ENCODE measurements around the gene PRSS57. TPM values are rescaled to one million over a fixed set of nuclear protein-coding genes. Genes with fewer than 3 reads are reported as not detected.

Gene PRSS57
- total and polyA plus RNA-seq, 2 of the 13 experiments (the other 11 are each of a cell fraction or from before 2014, with no cell fraction given), result 0.12 TPM; not detected in 1

DNA sequence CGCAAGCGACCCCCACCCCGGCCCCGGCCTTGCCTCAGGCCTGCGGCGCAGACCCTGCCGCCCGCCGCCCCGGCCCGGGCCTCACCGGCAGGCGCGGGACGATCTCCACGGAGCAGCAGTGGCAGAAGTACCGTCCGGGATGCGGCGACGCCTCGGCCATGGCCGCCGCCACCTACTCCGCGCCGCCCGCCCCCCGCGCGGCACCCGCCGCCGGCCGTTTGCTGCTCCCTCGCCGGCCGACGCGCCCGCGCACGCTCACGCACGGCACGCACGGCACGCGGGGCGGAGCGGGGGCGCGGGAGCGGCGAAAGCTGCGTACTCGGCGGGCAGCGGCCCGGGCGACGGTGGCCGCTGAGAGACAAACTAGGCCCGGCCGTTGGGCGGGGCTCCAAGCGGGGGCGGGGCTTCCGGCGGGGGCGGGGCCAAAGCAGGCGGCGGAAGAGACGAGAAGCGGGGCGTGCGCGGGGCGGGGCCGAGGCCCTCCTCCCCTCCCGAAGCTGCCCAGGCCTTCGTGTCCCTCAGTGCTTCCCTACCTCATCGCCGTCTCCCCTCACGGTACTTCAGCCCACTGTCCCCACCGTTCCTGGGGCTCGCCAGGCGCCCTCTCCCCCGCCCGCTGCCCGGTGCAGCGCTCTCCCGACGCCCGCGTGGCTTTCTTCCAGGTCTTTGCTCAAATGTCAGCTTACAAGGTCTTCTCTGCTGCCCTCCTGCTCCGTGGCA lies 32.1 kb downstream of the PRSS57 start, which contains the start of gene RNF126 (continued):
- TF ChIP-seq MEIS2 (CRISPR knock-in tag; IDR thresholded peaks at IDR 0.05) (no peak), TMF1 (CRISPR knock-in tag; IDR thresholded peaks at IDR 0.05; ENCODE audit: low read depth) (peak; percentile 55), SCMH1 (CRISPR knock-in tag; IDR thresholded peaks at IDR 0.05; ENCODE audit: borderline replicate concordance) (no peak), CBX5 (CRISPR knock-in tag; IDR thresholded peaks at IDR 0.05; ENCODE audit: borderline replicate concordance) (peak; percentile 42; the same call in 1 of the 2 replicates), SALL1 (CRISPR knock-in tag; IDR thresholded peaks at IDR 0.05) (peak; percentile 55), SPEN (CRISPR knock-in tag; IDR thresholded peaks at IDR 0.05; ENCODE audit: low read depth) (peak; percentile 91), ZBTB1 (CRISPR knock-in tag; IDR thresholded peaks at IDR 0.05; ENCODE audit: borderline replicate concordance) (no peak), ZFP62 (CRISPR knock-in tag; IDR thresholded peaks at IDR 0.05) (no peak), ZNF430 (CRISPR knock-in tag; IDR thresholded peaks at IDR 0.05) (no peak; the same call in 1 of the 2 replicates), ADNP (CRISPR knock-in tag; IDR thresholded peaks at IDR 0.05) (no peak), ELF1 (CRISPR knock-in tag; IDR thresholded peaks at IDR 0.05) (no peak), NONO (IDR thresholded peaks at IDR 0.05) (no peak), NONO (CRISPR knock-in tag; conservative IDR thresholded peaks at IDR 0.05) (peak; percentile 69), ZNF562 (CRISPR knock-in tag; IDR thresholded peaks at IDR 0.05; ENCODE audit: borderline replicate concordance) (0 out of 2 replicates have a peak, but pooled peaks have one; percentile 34), TCF12 (IDR thresholded peaks at IDR 0.05) (no peak), TCF12 (CRISPR knock-in tag; IDR thresholded peaks at IDR 0.05) (no peak), TEAD2 (CRISPR knock-in tag; IDR thresholded peaks at IDR 0.05) (no peak), MAF1 (CRISPR knock-in tag; IDR thresholded peaks at IDR 0.05; ENCODE audit: borderline replicate concordance) (no peak), ARID2 (CRISPR knock-in tag; IDR thresholded peaks at IDR 0.05; ENCODE audit: borderline replicate concordance) (no peak; the same call in 1 of the 2 replicates), ZNF652 (CRISPR knock-in tag; IDR thresholded peaks at IDR 0.05; ENCODE audit: borderline replicate concordance, low read depth) (no peak), EHMT2 (IDR thresholded peaks at IDR 0.05; ENCODE audit: borderline replicate concordance, low read depth, low read length) (no peak), ELF3 (CRISPR knock-in tag; IDR thresholded peaks at IDR 0.05) (no peak), FOSL2 (CRISPR knock-in tag; IDR thresholded peaks at IDR 0.05) (no peak), ZNF598 (CRISPR knock-in tag; IDR thresholded peaks at IDR 0.05; ENCODE audit: borderline replicate concordance) (no peak)
- TF ChIP-seq, protein P1, sequence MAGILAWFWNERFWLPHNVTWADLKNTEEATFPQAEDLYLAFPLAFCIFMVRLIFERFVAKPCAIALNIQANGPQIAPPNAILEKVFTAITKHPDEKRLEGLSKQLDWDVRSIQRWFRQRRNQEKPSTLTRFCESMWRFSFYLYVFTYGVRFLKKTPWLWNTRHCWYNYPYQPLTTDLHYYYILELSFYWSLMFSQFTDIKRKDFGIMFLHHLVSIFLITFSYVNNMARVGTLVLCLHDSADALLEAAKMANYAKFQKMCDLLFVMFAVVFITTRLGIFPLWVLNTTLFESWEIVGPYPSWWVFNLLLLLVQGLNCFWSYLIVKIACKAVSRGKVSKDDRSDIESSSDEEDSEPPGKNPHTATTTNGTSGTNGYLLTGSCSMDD (CRISPR knock-in tag; IDR thresholded peaks at IDR 0.05), result no peak
- TF ChIP-seq, protein P2, sequence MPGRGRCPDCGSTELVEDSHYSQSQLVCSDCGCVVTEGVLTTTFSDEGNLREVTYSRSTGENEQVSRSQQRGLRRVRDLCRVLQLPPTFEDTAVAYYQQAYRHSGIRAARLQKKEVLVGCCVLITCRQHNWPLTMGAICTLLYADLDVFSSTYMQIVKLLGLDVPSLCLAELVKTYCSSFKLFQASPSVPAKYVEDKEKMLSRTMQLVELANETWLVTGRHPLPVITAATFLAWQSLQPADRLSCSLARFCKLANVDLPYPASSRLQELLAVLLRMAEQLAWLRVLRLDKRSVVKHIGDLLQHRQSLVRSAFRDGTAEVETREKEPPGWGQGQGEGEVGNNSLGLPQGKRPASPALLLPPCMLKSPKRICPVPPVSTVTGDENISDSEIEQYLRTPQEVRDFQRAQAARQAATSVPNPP (CRISPR knock-in tag; IDR thresholded peaks at IDR 0.05), result no peak
- TF ChIP-seq, protein P3, sequence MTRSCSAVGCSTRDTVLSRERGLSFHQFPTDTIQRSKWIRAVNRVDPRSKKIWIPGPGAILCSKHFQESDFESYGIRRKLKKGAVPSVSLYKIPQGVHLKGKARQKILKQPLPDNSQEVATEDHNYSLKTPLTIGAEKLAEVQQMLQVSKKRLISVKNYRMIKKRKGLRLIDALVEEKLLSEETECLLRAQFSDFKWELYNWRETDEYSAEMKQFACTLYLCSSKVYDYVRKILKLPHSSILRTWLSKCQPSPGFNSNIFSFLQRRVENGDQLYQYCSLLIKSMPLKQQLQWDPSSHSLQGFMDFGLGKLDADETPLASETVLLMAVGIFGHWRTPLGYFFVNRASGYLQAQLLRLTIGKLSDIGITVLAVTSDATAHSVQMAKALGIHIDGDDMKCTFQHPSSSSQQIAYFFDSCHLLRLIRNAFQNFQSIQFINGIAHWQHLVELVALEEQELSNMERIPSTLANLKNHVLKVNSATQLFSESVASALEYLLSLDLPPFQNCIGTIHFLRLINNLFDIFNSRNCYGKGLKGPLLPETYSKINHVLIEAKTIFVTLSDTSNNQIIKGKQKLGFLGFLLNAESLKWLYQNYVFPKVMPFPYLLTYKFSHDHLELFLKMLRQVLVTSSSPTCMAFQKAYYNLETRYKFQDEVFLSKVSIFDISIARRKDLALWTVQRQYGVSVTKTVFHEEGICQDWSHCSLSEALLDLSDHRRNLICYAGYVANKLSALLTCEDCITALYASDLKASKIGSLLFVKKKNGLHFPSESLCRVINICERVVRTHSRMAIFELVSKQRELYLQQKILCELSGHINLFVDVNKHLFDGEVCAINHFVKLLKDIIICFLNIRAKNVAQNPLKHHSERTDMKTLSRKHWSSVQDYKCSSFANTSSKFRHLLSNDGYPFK (CRISPR knock-in tag; IDR thresholded peaks at IDR 0.05; ENCODE audit: borderline replicate concordance), result peak; percentile 63; the same call in 1 of the 2 replicates
- TF ChIP-seq, protein P4, sequence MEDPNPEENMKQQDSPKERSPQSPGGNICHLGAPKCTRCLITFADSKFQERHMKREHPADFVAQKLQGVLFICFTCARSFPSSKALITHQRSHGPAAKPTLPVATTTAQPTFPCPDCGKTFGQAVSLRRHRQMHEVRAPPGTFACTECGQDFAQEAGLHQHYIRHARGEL (CRISPR knock-in tag; IDR thresholded peaks at IDR 0.05), result no peak

All from HepG2 (cell line).